Keratinocyte (primary cell): Measurements from ENCODE around the gene GRIPAP1.

Source experiments
- EZH2 ChIP-seq: IDR thresholded peaks from one replicate; pipeline ENCODE4 v1.6.1; 2012; ENCODE audit warnings: inconsistent platforms, mild to moderate bottlenecking, low read length, moderate library complexity
- TF ChIP-seq, protein P1 (sequence below), 3 experiments: IDR thresholded peaks in 1 of 3; conservative IDR thresholded peaks in 1 of 3; optimal IDR thresholded peaks in 1 of 3; 2 replicates in 2 of 3; 3 replicates in 1 of 3; pipeline versions ENCODE3 to v1.5.1; 2011; ENCODE audit warnings: low read length in 3 of 3, mild to moderate bottlenecking in 3 of 3, moderate library complexity in 2 of 3, control low read depth in 1 of 3, inconsistent platforms in 1 of 3; ENCODE audit not compliant: insufficient read depth in 2 of 3; ENCODE audit errors: extremely low read depth in 1 of 3

GRCh38 chrX:49041744-49042580, 39.9 kb upstream of the GRIPAP1 start:
- TF ChIP-seq, protein P1, sequence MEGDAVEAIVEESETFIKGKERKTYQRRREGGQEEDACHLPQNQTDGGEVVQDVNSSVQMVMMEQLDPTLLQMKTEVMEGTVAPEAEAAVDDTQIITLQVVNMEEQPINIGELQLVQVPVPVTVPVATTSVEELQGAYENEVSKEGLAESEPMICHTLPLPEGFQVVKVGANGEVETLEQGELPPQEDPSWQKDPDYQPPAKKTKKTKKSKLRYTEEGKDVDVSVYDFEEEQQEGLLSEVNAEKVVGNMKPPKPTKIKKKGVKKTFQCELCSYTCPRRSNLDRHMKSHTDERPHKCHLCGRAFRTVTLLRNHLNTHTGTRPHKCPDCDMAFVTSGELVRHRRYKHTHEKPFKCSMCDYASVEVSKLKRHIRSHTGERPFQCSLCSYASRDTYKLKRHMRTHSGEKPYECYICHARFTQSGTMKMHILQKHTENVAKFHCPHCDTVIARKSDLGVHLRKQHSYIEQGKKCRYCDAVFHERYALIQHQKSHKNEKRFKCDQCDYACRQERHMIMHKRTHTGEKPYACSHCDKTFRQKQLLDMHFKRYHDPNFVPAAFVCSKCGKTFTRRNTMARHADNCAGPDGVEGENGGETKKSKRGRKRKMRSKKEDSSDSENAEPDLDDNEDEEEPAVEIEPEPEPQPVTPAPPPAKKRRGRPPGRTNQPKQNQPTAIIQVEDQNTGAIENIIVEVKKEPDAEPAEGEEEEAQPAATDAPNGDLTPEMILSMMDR (optimal IDR thresholded peaks at IDR 0.05 in 1 of 3, IDR thresholded peaks at IDR 0.05 in 1 of 3, conservative IDR thresholded peaks at IDR 0.05 in 1 of 3; ENCODE audit: extremely low read depth in 1 of 3, insufficient read depth in 2 of 3, low read length in 3 of 3), result no peak
- no peak for TF ChIP-seq EZH2
